Fibroblast of lung (primary cell): Measurements from ENCODE around the gene ATP5F1D.

ENCODE experiments used
- CTCF ChIP-seq, 2 donors: IDR thresholded peaks in 1 of 2; conservative IDR thresholded peaks in 1 of 2; 1 replicate in 1 of 2; 2 replicates in 1 of 2; pipeline ENCODE4 v1.5.1; 2011 to 2012; ENCODE audit warnings: low read length in 2 of 2, control low read depth in 1 of 2, inconsistent platforms in 1 of 2, low read depth in 1 of 2, mild to moderate bottlenecking in 1 of 2
- EZH2 ChIP-seq: IDR thresholded peaks from 2 replicates; pipeline ENCODE4 v1.5.1; 2012; ENCODE audit warnings: low read length, control low read depth, mild to moderate bottlenecking; ENCODE audit errors: missing control alignments

GRCh38 chr19:1214862-1215731 is 26.5 kb upstream of the ATP5F1D start:
- peak in 1 of 2 donors; percentile 3 for TF ChIP-seq CTCF (conservative IDR thresholded peaks at IDR 0.05 in 1 of 2, IDR thresholded peaks at IDR 0.05 in 1 of 2; ENCODE audit: low read depth in 1 of 2, low read length in 2 of 2)
- TF ChIP-seq EZH2, result no peak
